ENCODE measurements around the gene ABCB1. TPM values are rescaled to one million over a fixed set of nuclear protein-coding genes. Genes with fewer than 3 reads are reported as not detected.

The ABCB1 gene
- total and polyA plus RNA-seq, 2 of the 8 experiments (the other 6 are each of a cell fraction or from before 2014, with no cell fraction given), result 0.51 to 1.2 TPM

DNA sequence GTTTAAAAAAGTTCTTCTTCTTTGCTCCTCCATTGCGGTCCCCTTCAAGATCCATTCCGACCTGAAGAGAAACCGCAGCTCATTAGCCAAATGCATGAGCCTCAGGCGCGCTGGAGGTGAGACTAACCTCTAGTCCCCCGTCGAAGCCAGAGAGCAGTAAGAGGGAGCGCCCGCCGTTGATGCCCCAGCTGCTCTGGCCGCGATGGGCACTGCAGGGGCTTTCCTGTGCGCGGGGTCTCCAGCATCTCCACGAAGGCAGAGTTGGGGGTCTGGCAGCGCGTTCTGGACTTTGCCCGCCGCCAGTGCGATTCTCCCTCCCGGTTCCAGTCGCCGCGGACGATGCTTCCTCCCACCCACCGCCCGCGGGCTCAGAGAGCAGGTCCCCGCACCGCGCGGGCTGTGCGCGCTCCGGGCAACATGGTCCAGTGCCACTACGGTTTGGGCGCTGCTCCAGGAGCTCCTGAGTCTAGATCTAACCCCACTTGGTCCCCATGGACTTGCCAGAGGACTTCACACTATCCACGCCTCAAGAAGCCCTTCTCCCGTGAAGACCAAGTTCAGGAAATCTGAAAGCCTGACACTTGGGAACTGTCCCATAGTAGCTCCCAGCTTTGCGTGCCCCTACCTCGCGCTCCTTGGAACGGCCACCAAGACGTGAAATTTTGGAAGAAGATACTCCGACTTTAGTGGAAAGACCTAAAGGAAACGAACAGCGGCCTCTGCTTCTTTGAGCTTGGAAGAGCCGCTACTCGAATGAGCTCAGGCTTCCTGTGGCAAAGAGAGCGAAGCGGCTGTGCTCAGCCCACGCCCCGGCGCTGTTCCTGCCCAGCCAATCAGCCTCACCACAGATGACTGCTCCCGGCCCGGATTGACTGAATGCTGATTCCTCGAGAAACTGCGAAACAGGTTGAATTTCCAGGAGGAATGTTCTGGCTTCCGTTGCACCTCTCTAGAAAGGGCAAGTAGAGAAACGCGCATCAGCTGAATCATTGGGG, at the start of gene ABCB1 (continued):
- TF ChIP-seq CTBP2 (IDR thresholded peaks at IDR 0.05; ENCODE audit: borderline replicate concordance, insufficient read depth, insufficient read length, low read length) (no peak), ASH2L (IDR thresholded peaks at IDR 0.05; ENCODE audit: low read length) (peak; percentile 52), CHD2 (IDR thresholded peaks at IDR 0.05; ENCODE audit: low read length) (no peak), KDM4A (IDR thresholded peaks at IDR 0.05; ENCODE audit: low read depth, low read length, severe bottlenecking) (peak; percentile 98), NANOG (IDR thresholded peaks at IDR 0.05; ENCODE audit: insufficient read depth, low read depth, low read length, poor library complexity, severe bottlenecking) (no peak), SUZ12 (IDR thresholded peaks at IDR 0.05; ENCODE audit: low read length) (peak; percentile 73), CREB1 (IDR thresholded peaks at IDR 0.05) (0 out of 2 replicates have a peak, but pooled peaks have one; percentile 18), RNF2 (IDR thresholded peaks at IDR 0.05; ENCODE audit: borderline replicate concordance, low read depth, low read length, missing control alignments, poor library complexity, severe bottlenecking) (no peak), BCL11A (IDR thresholded peaks at IDR 0.05; ENCODE audit: low read depth in 2 of 2, low read length in 2 of 2) (no peak), BRCA1 (IDR thresholded peaks at IDR 0.05; ENCODE audit: low read depth, low read length) (no peak), PHF8 (conservative IDR thresholded peaks at IDR 0.05; ENCODE audit: low read depth, low read length) (no peak), JUND (IDR thresholded peaks at IDR 0.05; ENCODE audit: low read length) (no peak), RXRA (IDR thresholded peaks at IDR 0.05; ENCODE audit: insufficient read depth, low read depth, low read length) (no peak), SIRT6 (IDR thresholded peaks at IDR 0.05; ENCODE audit: low read length) (no peak), POU5F1 (IDR thresholded peaks at IDR 0.05; ENCODE audit: low read depth, low read length) (no peak), HDAC2 (IDR thresholded peaks at IDR 0.05; ENCODE audit: borderline replicate concordance in 1 of 2, low read depth in 2 of 2, low read length in 2 of 2) (peak in 1 of 2 experiments; percentile 67; a peak in 1 of 4 replicates), CBX5 (IDR thresholded peaks at IDR 0.05; ENCODE audit: low read depth, low read length) (no peak), ZNF274 (IDR thresholded peaks at IDR 0.05; ENCODE audit: borderline replicate concordance, extremely low read depth, low read length) (no peak), SP1 (IDR thresholded peaks at IDR 0.05; ENCODE audit: low read depth, low read length) (no peak), GTF2F1 (IDR thresholded peaks at IDR 0.05; ENCODE audit: borderline replicate concordance, low read depth, low read length) (no peak)
- TF ChIP-seq, protein P1, sequence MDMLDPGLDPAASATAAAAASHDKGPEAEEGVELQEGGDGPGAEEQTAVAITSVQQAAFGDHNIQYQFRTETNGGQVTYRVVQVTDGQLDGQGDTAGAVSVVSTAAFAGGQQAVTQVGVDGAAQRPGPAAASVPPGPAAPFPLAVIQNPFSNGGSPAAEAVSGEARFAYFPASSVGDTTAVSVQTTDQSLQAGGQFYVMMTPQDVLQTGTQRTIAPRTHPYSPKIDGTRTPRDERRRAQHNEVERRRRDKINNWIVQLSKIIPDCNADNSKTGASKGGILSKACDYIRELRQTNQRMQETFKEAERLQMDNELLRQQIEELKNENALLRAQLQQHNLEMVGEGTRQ (IDR thresholded peaks at IDR 0.05; ENCODE audit: low read length), result no peak
- TF ChIP-seq, protein P2, sequence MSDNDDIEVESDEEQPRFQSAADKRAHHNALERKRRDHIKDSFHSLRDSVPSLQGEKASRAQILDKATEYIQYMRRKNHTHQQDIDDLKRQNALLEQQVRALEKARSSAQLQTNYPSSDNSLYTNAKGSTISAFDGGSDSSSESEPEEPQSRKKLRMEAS (IDR thresholded peaks at IDR 0.05), result peak; percentile 75
